ENCODE data around the gene RAB8A.
A peak's percentile ranks its signal among the peaks of the same experiment; 100 is the strongest.

RAB8A gene

GRCh38 chr19:16111160-16111908, at the start of gene RAB8A:
Gene RAB8A, plus strand, starts transcription at chr19:16111889. Its CDS starts 13 bp downstream, at chr19:16111902.
- DNase-seq (ENCODE audit: low spot score) = peak; percentile 98

- DNase-seq (ENCODE audit: low spot score) = no peak
These were observed 49.7 kb upstream of the RAB8A start for GRCh38 chr19:16061943-16062342.

GRCh38 chr19:16062789-16063188, 48.9 kb upstream of the RAB8A start:
- DNase-seq (ENCODE audit: low spot score) = peak; percentile 78

- no peak for DNase-seq (ENCODE audit: low spot score)
These were observed 47.3 kb upstream of the RAB8A start for GRCh38 chr19:16064209-16064889.

GRCh38 chr19:16066611-16067104, 45.0 kb upstream of the RAB8A start:
- peak; percentile 92 for DNase-seq (ENCODE audit: low spot score)

- no peak for DNase-seq (ENCODE audit: low spot score)
These were observed 44.3 kb upstream of the RAB8A start for GRCh38 chr19:16067205-16067938.

GRCh38 chr19:16068696-16069259, 42.9 kb upstream of the RAB8A start:
- DNase-seq (ENCODE audit: low spot score) = no peak

- DNase-seq (ENCODE audit: low spot score) = no peak
These were observed 41.8 kb upstream of the RAB8A start for GRCh38 chr19:16069813-16070365.

- DNase-seq (ENCODE audit: low spot score) = no peak
These were observed 41.2 kb upstream of the RAB8A start for GRCh38 chr19:16070366-16070990.

- no peak for DNase-seq (ENCODE audit: low spot score)
These were observed 40.5 kb upstream of the RAB8A start for GRCh38 chr19:16071072-16071691.

GRCh38 chr19:16073481-16073880, 38.2 kb upstream of the RAB8A start:
- no peak for DNase-seq (ENCODE audit: low spot score)

GRCh38 chr19:16073988-16074387, 37.7 kb upstream of the RAB8A start:
- no peak for DNase-seq (ENCODE audit: low spot score)

GRCh38 chr19:16074488-16075365, 37.0 kb upstream of the RAB8A start:
- DNase-seq (ENCODE audit: low spot score) = no peak

GRCh38 chr19:16075430-16076153, 36.1 kb upstream of the RAB8A start:
- no peak for DNase-seq (ENCODE audit: low spot score)

- DNase-seq (ENCODE audit: low spot score) = peak; percentile 87
These were observed 35.3 kb upstream of the RAB8A start, which contains the start of gene TPM4 for GRCh38 chr19:16076154-16076957. Gene TPM4, plus strand, starts transcription at chr19:16076495. Its CDS starts 71 bp downstream, at chr19:16076566.

- no peak for DNase-seq (ENCODE audit: low spot score)
These were observed 34.6 kb upstream of the RAB8A start for GRCh38 chr19:16076958-16077611.

- no peak for DNase-seq (ENCODE audit: low spot score)
These were observed 33.5 kb upstream of the RAB8A start for GRCh38 chr19:16077984-16078758.
